ENCODE results near the gene NR2F6.

- TF ChIP-seq EZH2phosphoT487 (IDR thresholded peaks at IDR 0.05; ENCODE audit: borderline replicate concordance) = no peak
- TF ChIP-seq, protein P1, sequence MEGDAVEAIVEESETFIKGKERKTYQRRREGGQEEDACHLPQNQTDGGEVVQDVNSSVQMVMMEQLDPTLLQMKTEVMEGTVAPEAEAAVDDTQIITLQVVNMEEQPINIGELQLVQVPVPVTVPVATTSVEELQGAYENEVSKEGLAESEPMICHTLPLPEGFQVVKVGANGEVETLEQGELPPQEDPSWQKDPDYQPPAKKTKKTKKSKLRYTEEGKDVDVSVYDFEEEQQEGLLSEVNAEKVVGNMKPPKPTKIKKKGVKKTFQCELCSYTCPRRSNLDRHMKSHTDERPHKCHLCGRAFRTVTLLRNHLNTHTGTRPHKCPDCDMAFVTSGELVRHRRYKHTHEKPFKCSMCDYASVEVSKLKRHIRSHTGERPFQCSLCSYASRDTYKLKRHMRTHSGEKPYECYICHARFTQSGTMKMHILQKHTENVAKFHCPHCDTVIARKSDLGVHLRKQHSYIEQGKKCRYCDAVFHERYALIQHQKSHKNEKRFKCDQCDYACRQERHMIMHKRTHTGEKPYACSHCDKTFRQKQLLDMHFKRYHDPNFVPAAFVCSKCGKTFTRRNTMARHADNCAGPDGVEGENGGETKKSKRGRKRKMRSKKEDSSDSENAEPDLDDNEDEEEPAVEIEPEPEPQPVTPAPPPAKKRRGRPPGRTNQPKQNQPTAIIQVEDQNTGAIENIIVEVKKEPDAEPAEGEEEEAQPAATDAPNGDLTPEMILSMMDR (conservative IDR thresholded peaks at IDR 0.05; ENCODE audit: low read length) = no peak
Observed at GRCh38 chr19:17249887-17250548, 4.3 kb upstream of the NR2F6 start.
